Measurements from ENCODE around the gene PRKAR2A. TPM values are rescaled to one million over a fixed set of nuclear protein-coding genes. Genes with fewer than 3 reads are reported as not detected.
"Not testable (repeated sequence)": the region's sequence is repeated elsewhere in the genome, so short reads cannot be mapped to it uniquely, and the experiment has no call there.

Gene PRKAR2A
- total and polyA plus RNA-seq, 2 experiments from 2014 or later: 15.7 to 172 TPM

DNA sequence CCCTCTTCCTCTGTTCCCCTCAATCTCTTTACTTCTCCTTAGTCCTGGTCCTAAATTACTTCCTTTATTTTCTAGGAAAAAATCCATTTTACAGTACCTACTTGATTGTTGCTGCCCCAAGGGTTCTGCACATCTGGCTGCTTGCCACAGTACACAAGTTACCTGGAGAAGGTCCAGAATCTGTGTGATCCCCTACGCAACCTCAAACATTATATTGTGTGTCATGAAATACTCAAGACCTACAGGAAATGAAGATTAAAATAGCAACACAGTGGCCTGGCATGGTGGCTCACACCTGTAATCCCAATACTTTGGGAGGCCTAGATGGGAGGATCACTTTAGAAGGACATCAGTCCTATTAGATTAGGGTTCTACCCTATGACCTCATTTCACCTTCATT lies 48.7 kb downstream of the PRKAR2A start:
- no peaks in the 10 kb centered on the region for H3K4me1 ChIP-seq (ENCODE audit: low read depth)
- H3K27ac ChIP-seq: no peak overlapping the region
- peak in 1 of 2 donors; percentile 34 for DNase-seq (ENCODE audit: low read depth in 1 of 2, low spot score in 1 of 2)
- H3K4me3 ChIP-seq: no peak overlapping the region
- no peaks in the 10 kb centered on the region for H3K9me3 ChIP-seq (ENCODE audit: low read depth)
- no peaks in the 10 kb centered on the region for H3K36me3 ChIP-seq
- TF ChIP-seq CTCF (IDR thresholded peaks at IDR 0.05; ENCODE audit: low read depth, low read length): no peak
- H3K27me3 ChIP-seq: no peaks in the 10 kb centered on the region

DNA sequence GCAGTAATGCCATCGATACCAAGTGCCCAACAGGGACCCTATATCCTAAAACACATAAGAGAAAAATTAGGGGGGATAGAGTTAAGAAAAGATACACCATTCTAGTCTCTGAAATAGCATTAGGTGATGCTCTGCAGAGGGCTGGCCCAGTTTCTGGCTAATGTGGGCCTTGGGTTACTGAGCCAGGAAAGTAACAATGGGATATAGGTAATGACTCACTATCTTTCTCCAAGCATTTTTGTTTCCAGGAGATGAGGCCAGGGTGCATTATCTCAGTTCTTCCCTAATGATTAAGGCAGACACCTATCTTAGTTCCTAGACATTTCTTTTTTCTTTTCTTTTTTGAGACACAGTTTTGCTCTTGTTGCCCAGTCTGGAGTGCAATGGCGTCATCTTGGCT lies 50.0 kb downstream of the PRKAR2A start:
- no peaks in the 10 kb centered on the region for H3K36me3 ChIP-seq
- no peak overlapping the region for H3K4me3 ChIP-seq
- DNase-seq (ENCODE audit: low read depth in 1 of 2, low spot score in 1 of 2): no peak
- no peaks in the 10 kb centered on the region for H3K27me3 ChIP-seq
- H3K27ac ChIP-seq: no peak overlapping the region
- no peak for TF ChIP-seq CTCF (IDR thresholded peaks at IDR 0.05; ENCODE audit: low read depth, low read length)
- no peaks in the 10 kb centered on the region for H3K4me1 ChIP-seq (ENCODE audit: low read depth)
- no peaks in the 10 kb centered on the region for H3K9me3 ChIP-seq (ENCODE audit: low read depth)

GRCh38 chr3:48795997-48796732 lies 51.5 kb downstream of the PRKAR2A start:
- H3K9me3 ChIP-seq (ENCODE audit: low read depth): no peaks in the 10 kb centered on the region

DNA sequence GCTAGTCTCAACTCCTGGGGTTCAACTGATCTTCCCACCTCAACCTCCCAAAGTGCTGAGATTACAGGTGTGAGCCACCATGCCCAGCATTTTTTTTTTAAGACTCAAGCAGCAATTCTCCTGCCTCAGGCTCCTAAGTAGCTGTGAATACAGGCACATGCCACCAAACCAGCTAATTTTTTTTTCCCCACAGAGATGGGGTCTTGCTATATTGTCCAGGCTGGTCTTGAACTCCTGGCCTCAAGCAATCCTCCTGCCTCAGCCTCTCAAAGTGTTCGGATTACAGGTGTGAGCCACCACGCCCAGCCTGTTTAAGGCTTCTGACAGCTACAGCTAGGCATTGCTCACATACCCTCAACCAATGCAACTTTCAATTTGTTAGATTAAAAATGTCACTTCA lies 54.2 kb downstream of the PRKAR2A start:
- not testable (repeated sequence) for H3K27me3 ChIP-seq; H3K27ac ChIP-seq; H3K4me3 ChIP-seq; H3K9me3 ChIP-seq (ENCODE audit: low read depth); H3K36me3 ChIP-seq; DNase-seq (ENCODE audit: low read depth in 1 of 2, low spot score in 1 of 2); H3K4me1 ChIP-seq (ENCODE audit: low read depth)

More at GRCh38 chr3:48795997-48796732, 51.5 kb downstream of the PRKAR2A start:
- no peak for TF ChIP-seq CTCF (IDR thresholded peaks at IDR 0.05; ENCODE audit: low read depth, low read length)
- DNase-seq (ENCODE audit: low read depth in 1 of 2, low spot score in 1 of 2): no peak
- Histone ChIP-seq H3K27me3 (no peaks in the 10 kb centered on the region), H3K27ac (no peak overlapping the region), H3K36me3 (no peaks in the 10 kb centered on the region), H3K4me1 (ENCODE audit: low read depth) (no peaks in the 10 kb centered on the region), H3K4me3 (no peak overlapping the region)

- Histone ChIP-seq H3K27me3 (no peaks in the 10 kb centered on the region), H3K27ac (no peak overlapping the region), H3K4me1 (ENCODE audit: low read depth) (no peaks in the 10 kb centered on the region), H3K4me3 (no peak overlapping the region), H3K9me3 (ENCODE audit: low read depth) (no peaks in the 10 kb centered on the region), H3K36me3 (no peaks in the 10 kb centered on the region)
- TF ChIP-seq CTCF (IDR thresholded peaks at IDR 0.05; ENCODE audit: low read depth, low read length): no peak
- DNase-seq (ENCODE audit: low read depth in 1 of 2, low spot score in 1 of 2): no peak
These were observed 58.0 kb downstream of the PRKAR2A start for GRCh38 chr3:48789665-48790064.

DNA sequence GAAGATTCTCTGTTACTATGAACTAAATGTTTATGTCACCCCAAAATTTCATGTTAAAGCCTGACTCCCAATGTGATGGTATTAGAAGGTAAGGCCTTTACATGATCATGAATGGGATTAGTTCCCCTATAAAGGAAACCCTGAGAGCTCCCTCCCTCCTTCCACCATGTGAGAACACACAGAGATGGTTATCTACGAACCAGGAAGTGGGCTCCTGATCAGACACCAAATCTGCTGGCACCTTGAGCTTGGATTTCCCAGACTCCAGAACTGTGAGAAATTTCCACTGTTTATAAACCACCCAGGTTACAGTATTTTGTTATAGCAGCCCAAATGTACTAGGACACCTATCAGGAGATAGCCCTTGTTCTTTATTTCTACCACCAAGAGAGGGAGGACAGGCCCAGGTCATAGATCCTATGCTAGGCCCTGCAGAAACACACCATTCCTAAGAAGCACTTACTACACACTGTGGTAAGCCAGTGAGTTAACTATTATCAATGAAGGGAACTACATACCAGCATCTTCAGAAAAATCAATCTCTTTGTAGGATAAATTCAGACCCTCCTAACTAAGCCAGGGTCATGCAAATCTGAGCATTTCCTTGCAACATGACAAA lies 59.0 kb downstream of the PRKAR2A start:
- no peak for DNase-seq (ENCODE audit: low read depth in 1 of 2, low spot score in 1 of 2)
- Histone ChIP-seq H3K4me3 (no peak overlapping the region), H3K27ac (no peak overlapping the region), H3K4me1 (ENCODE audit: low read depth) (no peaks in the 10 kb centered on the region), H3K36me3 (no peaks in the 10 kb centered on the region), H3K27me3 (no peaks in the 10 kb centered on the region), H3K9me3 (ENCODE audit: low read depth) (no peaks in the 10 kb centered on the region)
- TF ChIP-seq CTCF (IDR thresholded peaks at IDR 0.05; ENCODE audit: low read depth, low read length): no peak
